RWPE2 (cell line): ENCODE measurements around the gene GUCA2B.

Experiments used
- ATAC-seq: fragments of 200-7000 bp; cut with Tn5 transposase; 3 replicates; pipeline ENCODE4 v1.9.1; 2021; ENCODE audit warnings: low read depth
- DNase-seq: peaks from one replicate; pipeline ENCODE4 v3.0.0-alpha.2; 2020; ENCODE audit warnings: low spot score
- H3K27ac ChIP-seq: fragments of 450-650 bp; 2 replicates; pipeline ENCODE4 v1.5.1; 2017; ENCODE audit warnings: mild to moderate bottlenecking; ENCODE audit not compliant: poor library complexity, severe bottlenecking
- H3K27me3 ChIP-seq: fragments of 250-450 bp; sonication (Bioruptor Pico); 2 replicates; pipeline ENCODE4 v1.5.1; 2021; ENCODE audit warnings: mild to moderate bottlenecking, moderate library complexity; ENCODE audit not compliant: insufficient read depth, poor library complexity, severe bottlenecking
- H3K36me3 ChIP-seq: fragments of 250-450 bp; sonication (Bioruptor Pico); 2 replicates; pipeline ENCODE4 v1.5.1; 2020; ENCODE audit warnings: low read depth, mild to moderate bottlenecking, moderate library complexity
- H3K4me1 ChIP-seq: fragments of 250-450 bp; sonication (Bioruptor Pico); 2 replicates; pipeline ENCODE4 v1.5.1; 2021; ENCODE audit warnings: mild to moderate bottlenecking, moderate library complexity; ENCODE audit not compliant: insufficient read depth, poor library complexity, severe bottlenecking
- H3K4me3 ChIP-seq: fragments of 250-450 bp; sonication (Bioruptor Pico); 2 replicates; pipeline ENCODE4 v1.5.1; 2021; ENCODE audit warnings: mild to moderate bottlenecking, moderate library complexity; ENCODE audit not compliant: severe bottlenecking
- H3K9me3 ChIP-seq: fragments of 250-450 bp; sonication (Bioruptor Pico); 2 replicates; pipeline ENCODE4 v1.5.1; 2021; ENCODE audit warnings: mild to moderate bottlenecking, moderate library complexity; ENCODE audit not compliant: severe bottlenecking
- CTCF ChIP-seq: fragments of 450-650 bp; IDR thresholded peaks from one replicate; pipeline ENCODE4 v1.5.1; 2017; ENCODE audit warnings: mild to moderate bottlenecking, moderate library complexity; ENCODE audit not compliant: poor library complexity, severe bottlenecking

GUCA2B gene

GRCh38 chr1:42144711-42145388, 8.4 kb upstream of the GUCA2B start:
- Histone ChIP-seq H3K36me3 (no peaks in the 10 kb centered on the region), H3K9me3 (no peaks in the 10 kb centered on the region), H3K4me3 (no peak overlapping the region), H3K27ac (no peak overlapping the region), H3K27me3 (no peaks in the 10 kb centered on the region), H3K4me1 (peaks cover 3% of the 10 kb centered on the region)
- no peak for ATAC-seq
- DNase-seq: no peak
- no peak for TF ChIP-seq CTCF

- Histone ChIP-seq H3K36me3 (no peaks in the 10 kb centered on the region), H3K27me3 (no peaks in the 10 kb centered on the region), H3K27ac (no peak overlapping the region), H3K4me3 (no peak overlapping the region), H3K9me3 (no peaks in the 10 kb centered on the region), H3K4me1 (peaks cover 3% of the 10 kb centered on the region)
- DNase-seq (no peak), ATAC-seq (no peak)
- no peak for TF ChIP-seq CTCF
Observed at GRCh38 chr1:42145389-42145716, 7.9 kb upstream of the GUCA2B start.

- no peaks in the 10 kb centered on the region for H3K36me3 ChIP-seq
- no peak overlapping the region for H3K4me3 ChIP-seq
- no peak for ATAC-seq
- peaks cover 3% of the 10 kb centered on the region for H3K4me1 ChIP-seq
- peak; percentile 45 for DNase-seq
- no peaks in the 10 kb centered on the region for H3K9me3 ChIP-seq
- no peak for TF ChIP-seq CTCF
- H3K27me3 ChIP-seq: no peaks in the 10 kb centered on the region
- H3K27ac ChIP-seq: no peak overlapping the region
Observed at GRCh38 chr1:42145764-42146625, 7.2 kb upstream of the GUCA2B start.

- ATAC-seq (peak; percentile 88), DNase-seq (peak; percentile 73)
- peaks cover 3% of the 10 kb centered on the region for H3K4me1 ChIP-seq
- peak; percentile 93 for TF ChIP-seq CTCF
- H3K27ac ChIP-seq: no peak overlapping the region
- H3K9me3 ChIP-seq: no peaks in the 10 kb centered on the region
- no peak overlapping the region for H3K4me3 ChIP-seq
- no peaks in the 10 kb centered on the region for H3K36me3 ChIP-seq
- no peaks in the 10 kb centered on the region for H3K27me3 ChIP-seq
Observed at GRCh38 chr1:42146626-42147320, 6.4 kb upstream of the GUCA2B start.
